H9 (cell line): ENCODE data around the gene DDX21. TPM values are rescaled to one million over a fixed set of nuclear protein-coding genes. Genes with fewer than 3 reads are reported as not detected.
"Not testable (repeated sequence)": the region's sequence is repeated elsewhere in the genome, so short reads cannot be mapped to it uniquely, and the experiment has no call there.

Experiments used
- DNase-seq: peaks from one replicate; pipeline ENCODE4 v3.0.0-alpha.2; 2017
- H2AFZ ChIP-seq: one replicate; pipeline ENCODE4 v1.6.1; 2013; ENCODE audit warnings: mild to moderate bottlenecking, low read length, control low read depth, moderate library complexity
- H2AK5ac ChIP-seq: 2 replicates; pipeline ENCODE4 v1.6.1; 2013; ENCODE audit warnings: low read length, control low read depth, mixed read lengths; ENCODE audit not compliant: insufficient read length
- H2BK120ac ChIP-seq: one replicate; pipeline ENCODE4 v1.6.1; 2013; ENCODE audit warnings: low read depth, mild to moderate bottlenecking, low read length, control low read depth, inconsistent platforms; ENCODE audit not compliant: poor library complexity, severe bottlenecking
- H2BK12ac ChIP-seq: 2 replicates; pipeline ENCODE4 v1.6.1; 2013; ENCODE audit warnings: low read length, control low read depth, mixed read lengths, low read depth; ENCODE audit not compliant: insufficient read length
- H2BK15ac ChIP-seq: 2 replicates; pipeline ENCODE4 v1.6.1; 2013; ENCODE audit warnings: low read depth, low read length, control low read depth
- H2BK20ac ChIP-seq: one replicate; pipeline ENCODE4 v1.6.1; 2013; ENCODE audit warnings: low read depth, mild to moderate bottlenecking, low read length, control low read depth, inconsistent platforms; ENCODE audit not compliant: poor library complexity, severe bottlenecking
- H2BK5ac ChIP-seq: 2 replicates; pipeline ENCODE4 v1.6.1; 2013; ENCODE audit warnings: low read length, control low read depth, mixed read lengths; ENCODE audit not compliant: insufficient read length
- H3K14ac ChIP-seq: 2 replicates; pipeline ENCODE4 v1.6.1; 2013; ENCODE audit warnings: low read length, control low read depth; ENCODE audit not compliant: insufficient read depth
- H3K18ac ChIP-seq: 2 replicates; pipeline ENCODE4 v1.6.1; 2013; ENCODE audit warnings: low read depth, mild to moderate bottlenecking, mixed read lengths, low read length, control low read depth; ENCODE audit not compliant: insufficient read length
- H3K23ac ChIP-seq: 2 replicates; pipeline ENCODE4 v1.6.1; 2013; ENCODE audit warnings: low read length, control low read depth, mixed read lengths, low read depth; ENCODE audit not compliant: insufficient read length
- H3K23me2 ChIP-seq: 2 replicates; pipeline ENCODE4 v1.6.1; 2013; ENCODE audit warnings: low read depth, mild to moderate bottlenecking, mixed read lengths, low read length, control low read depth; ENCODE audit not compliant: insufficient read length, poor library complexity, severe bottlenecking
- H3K27ac ChIP-seq: 2 replicates; pipeline ENCODE4 v1.5.1; 2013; ENCODE audit warnings: low read length, control low read depth, mixed read lengths, low read depth; ENCODE audit not compliant: insufficient read length
- H3K27me3 ChIP-seq: 2 replicates; pipeline ENCODE4 v1.6.1; 2013; ENCODE audit warnings: low read length, control low read depth, inconsistent platforms; ENCODE audit not compliant: insufficient read depth
- H3K4ac ChIP-seq: 2 replicates; pipeline ENCODE4 v1.6.1; 2013; ENCODE audit warnings: low read depth, mild to moderate bottlenecking, control low read depth, inconsistent platforms, low read length, moderate library complexity
- H3K4me1 ChIP-seq: 2 replicates; pipeline ENCODE4 v1.6.1; 2013; ENCODE audit warnings: low read length, control low read depth, inconsistent platforms; ENCODE audit not compliant: insufficient read depth
- H3K4me2 ChIP-seq: 2 replicates; pipeline ENCODE4 v1.6.1; 2013; ENCODE audit warnings: low read length, control low read depth, mixed read lengths; ENCODE audit not compliant: insufficient read length, insufficient read depth
- H3K56ac ChIP-seq: 2 replicates; pipeline ENCODE4 v1.6.1; 2013; ENCODE audit warnings: low read depth, mild to moderate bottlenecking, mixed read lengths, low read length, control low read depth; ENCODE audit not compliant: insufficient read length
- H3K79me1 ChIP-seq: 2 replicates; pipeline ENCODE4 v1.6.1; 2013; ENCODE audit warnings: low read depth, mild to moderate bottlenecking, moderate library complexity, low read length, control low read depth, inconsistent platforms; ENCODE audit not compliant: insufficient read depth, poor library complexity, severe bottlenecking
- H3K79me2 ChIP-seq: 2 replicates; pipeline ENCODE4 v1.6.1; 2013; ENCODE audit warnings: low read length, control low read depth, inconsistent platforms; ENCODE audit not compliant: insufficient read depth
- H3K9ac ChIP-seq: 2 replicates; pipeline ENCODE4 v1.6.1; 2013; ENCODE audit warnings: low read length, control low read depth, mixed read lengths; ENCODE audit not compliant: insufficient read length; ENCODE audit errors: extremely low read depth
- H3K9me3 ChIP-seq: one replicate; pipeline ENCODE4 v1.6.1; 2013; ENCODE audit warnings: low read depth, low read length, inconsistent platforms; ENCODE audit not compliant: control insufficient read depth
- H3T11ph ChIP-seq: one replicate; pipeline ENCODE4 v1.6.1; 2013; ENCODE audit warnings: mild to moderate bottlenecking, low read length, control low read depth, inconsistent platforms
- H4K20me1 ChIP-seq: one replicate; pipeline ENCODE4 v1.6.1; 2013; ENCODE audit not compliant: control insufficient read depth, insufficient read length, insufficient read depth
- H4K5ac ChIP-seq: 2 replicates; pipeline ENCODE4 v1.6.1; 2013; ENCODE audit warnings: low read depth, mild to moderate bottlenecking, mixed read lengths, low read length, control low read depth; ENCODE audit not compliant: insufficient read length
- H4K8ac ChIP-seq: replicated peaks from 2 replicates; pipeline ENCODE4 v1.6.1; 2013; ENCODE audit warnings: low read length, control low read depth, mixed read lengths, low read depth; ENCODE audit not compliant: insufficient read length
- H4K91ac ChIP-seq: 2 replicates; pipeline ENCODE4 v1.6.1; 2013; ENCODE audit warnings: low read depth, mild to moderate bottlenecking, moderate library complexity, mixed read lengths, low read length, control low read depth; ENCODE audit not compliant: insufficient read length
- H3K27ac Mint-ChIP-seq, 3 experiments: 2 replicates in 2 of 3; 3 replicates in 1 of 3; pipeline ENCODE4 v1.8.0; 2020 to 2021; ENCODE audit warnings: mixed read lengths in 3 of 3, mild to moderate bottlenecking in 1 of 3, moderate library complexity in 1 of 3
- H3K27me3 Mint-ChIP-seq: 2 replicates; pipeline ENCODE4 v1.8.0; 2021; ENCODE audit warnings: low read depth, mild to moderate bottlenecking, moderate library complexity, mixed read lengths
- H3K36me3 Mint-ChIP-seq, 3 experiments: 2 replicates in 2 of 3; 3 replicates in 1 of 3; pipeline ENCODE4 v1.8.0; 2020 to 2021; ENCODE audit warnings: low read depth in 3 of 3, mixed read lengths in 3 of 3; ENCODE audit not compliant: insufficient read depth in 1 of 3
- H3K4me1 Mint-ChIP-seq, 2 experiments: 2 replicates each; pipeline ENCODE4 v1.8.0; 2020; ENCODE audit warnings: mixed read lengths in 2 of 2
- H3K4me3 Mint-ChIP-seq, 2 experiments: 2 replicates in 1 of 2; 3 replicates in 1 of 2; pipeline ENCODE4 v1.8.0; 2020 to 2021; ENCODE audit warnings: mild to moderate bottlenecking in 2 of 2, mixed read lengths in 2 of 2, moderate library complexity in 1 of 2
- H3K9me3 Mint-ChIP-seq, 2 experiments: 2 replicates in 1 of 2; 3 replicates in 1 of 2; pipeline ENCODE4 v1.8.0; 2020; ENCODE audit warnings: mild to moderate bottlenecking in 2 of 2, mixed read lengths in 2 of 2, moderate library complexity in 1 of 2
- WGBS: extraction: QIAGEN DNeasy Blood & Tissue Kit; methylation state at CpG from one replicate; pipeline ENCODE4 v1.1.7; 2013; ENCODE audit warnings: missing lambda C conversion rate, low lambda C conversion rate, mixed read lengths; ENCODE audit not compliant: insufficient read length; ENCODE audit errors: extremely low coverage; 5-methylcytosine and 5-hydroxymethylcytosine counted together
- total RNA-seq: library from RNA; stranded (reverse); gene quantifications from 2 replicates; pipeline ENCODE4 v1.2.1, GENCODE V29; 2021

DDX21 gene
- total RNA-seq, 1 experiment from 2014 or later, result 180 TPM

DNA sequence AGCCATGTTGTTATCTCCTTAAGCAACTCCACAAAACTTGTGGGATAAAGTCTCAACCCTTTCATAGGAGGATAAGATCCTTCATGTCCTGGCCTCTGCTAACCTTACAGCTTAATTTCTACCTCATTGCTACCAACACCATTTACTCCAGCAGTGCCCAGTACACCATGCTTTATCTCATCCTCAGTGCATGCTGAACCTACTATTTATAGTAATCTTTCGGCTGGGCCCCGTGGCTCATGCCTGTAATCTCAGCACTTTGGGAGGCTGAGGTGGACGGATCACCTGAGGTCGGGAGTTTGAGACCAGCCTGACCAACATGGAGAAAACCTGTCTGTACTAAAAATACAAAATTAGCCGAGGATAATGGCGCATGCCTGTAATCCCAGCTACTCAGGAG is 23.8 kb downstream of the DDX21 start:
- no CpG with 5 or more reads among the region's 6 CpGs for WGBS
- not testable (repeated sequence) for H2BK120ac ChIP-seq, H3K14ac ChIP-seq, H3K9ac ChIP-seq, H3K23ac ChIP-seq, H3K4me1 ChIP-seq, DNase-seq, H3T11ph ChIP-seq, H2AK5ac ChIP-seq, H3K56ac ChIP-seq, H2BK12ac ChIP-seq, H3K4me2 ChIP-seq, H2BK5ac ChIP-seq, H2AFZ ChIP-seq, H3K27me3 ChIP-seq, H4K5ac ChIP-seq, H3K4me1 Mint-ChIP-seq, H4K8ac ChIP-seq, H3K27me3 Mint-ChIP-seq, H3K9me3 ChIP-seq, H3K23me2 ChIP-seq, H3K27ac Mint-ChIP-seq, H3K18ac ChIP-seq, H2BK15ac ChIP-seq, H4K91ac ChIP-seq, H3K27ac ChIP-seq, H4K20me1 ChIP-seq, H3K4ac ChIP-seq, H3K79me2 ChIP-seq, H3K9me3 Mint-ChIP-seq, H3K79me1 ChIP-seq, H3K4me3 Mint-ChIP-seq, H2BK20ac ChIP-seq
- peaks cover 50 to 94% (median 77%) of the 10 kb centered on the region in 3 experiments for H3K36me3 Mint-ChIP-seq
